HEK293 (cell line): Measurements from ENCODE around the gene RNU11.

Experiments
- AEBP2 ChIP-seq: fragments of 450-650 bp; formaldehyde crosslinking; IDR thresholded peaks from 2 replicates; pipeline ENCODE4 v1.5.1; 2016; ENCODE audit warnings: missing biosample characterization, missing genetic modification characterization, borderline replicate concordance
- HIC1 ChIP-seq: fragments of 450-650 bp; formaldehyde crosslinking; IDR thresholded peaks from 2 replicates; pipeline ENCODE4 v1.5.1; 2016; ENCODE audit warnings: missing biosample characterization, missing genetic modification characterization
- KLF10 ChIP-seq: fragments of 450-650 bp; IDR thresholded peaks from 2 replicates; pipeline ENCODE4 v1.5.1; 2018; ENCODE audit warnings: missing biosample characterization, mild to moderate bottlenecking, missing genetic modification characterization
- KLF8 ChIP-seq: fragments of 450-650 bp; formaldehyde crosslinking; IDR thresholded peaks from 2 replicates; pipeline ENCODE4 v1.5.1; 2016; ENCODE audit warnings: missing biosample characterization, missing genetic modification characterization
- MEIS1 ChIP-seq: sonication (generic); formaldehyde crosslinking; IDR thresholded peaks from 2 replicates; pipeline ENCODE4 v1.8.1; 2022; ENCODE audit warnings: missing genetic modification reagents, mild to moderate bottlenecking, borderline replicate concordance
- OVOL3 ChIP-seq: fragments of 450-650 bp; formaldehyde crosslinking; IDR thresholded peaks from 2 replicates; pipeline ENCODE4 v1.5.1; 2016; ENCODE audit warnings: missing biosample characterization, missing genetic modification characterization
- SALL2 ChIP-seq: fragments of 450-650 bp; formaldehyde crosslinking; IDR thresholded peaks from 2 replicates; pipeline ENCODE4 v1.5.0; 2017; ENCODE audit warnings: missing biosample characterization, mild to moderate bottlenecking, missing genetic modification characterization, borderline replicate concordance
- ZBTB1 ChIP-seq: fragments of 450-650 bp; formaldehyde crosslinking; IDR thresholded peaks from 2 replicates; pipeline ENCODE4 v1.5.1; 2016; ENCODE audit warnings: missing biosample characterization, missing genetic modification characterization
- ZBTB21 ChIP-seq: fragments of 450-650 bp; formaldehyde crosslinking; IDR thresholded peaks from 2 replicates; pipeline ENCODE4 v1.5.1; 2017; ENCODE audit warnings: missing biosample characterization, missing genetic modification characterization
- ZBTB48 ChIP-seq: fragments of 450-650 bp; formaldehyde crosslinking; IDR thresholded peaks from 2 replicates; pipeline ENCODE4 v1.5.1; 2016; ENCODE audit warnings: missing biosample characterization, missing genetic modification characterization
- ZBTB8A ChIP-seq: fragments of 450-650 bp; formaldehyde crosslinking; IDR thresholded peaks from 2 replicates; pipeline ENCODE4 v1.5.1; 2016; ENCODE audit warnings: missing biosample characterization, missing genetic modification characterization
- ZEB2 ChIP-seq: fragments of 450-650 bp; formaldehyde crosslinking; IDR thresholded peaks from 2 replicates; pipeline ENCODE4 v1.5.1; 2016; ENCODE audit warnings: missing biosample characterization, missing genetic modification characterization
- ZFHX2 ChIP-seq: fragments of 450-650 bp; formaldehyde crosslinking; conservative IDR thresholded peaks from 2 replicates; pipeline ENCODE4 v1.5.1; 2016; ENCODE audit warnings: missing biosample characterization, missing genetic modification characterization
- ZFP37 ChIP-seq: fragments of 450-650 bp; formaldehyde crosslinking; IDR thresholded peaks from 2 replicates; pipeline ENCODE4 v1.5.1; 2016; ENCODE audit warnings: missing biosample characterization, missing genetic modification characterization
- ZNF146 ChIP-seq: fragments of 450-650 bp; formaldehyde crosslinking; IDR thresholded peaks from 2 replicates; pipeline ENCODE4 v1.5.1; 2016; ENCODE audit warnings: missing biosample characterization, missing genetic modification characterization
- ZNF174 ChIP-seq: fragments of 450-650 bp; formaldehyde crosslinking; IDR thresholded peaks from 2 replicates; pipeline ENCODE4 v1.5.0; 2017; ENCODE audit warnings: missing biosample characterization, mild to moderate bottlenecking, missing genetic modification characterization
- ZNF266 ChIP-seq: fragments of 450-650 bp; formaldehyde crosslinking; IDR thresholded peaks from 2 replicates; pipeline ENCODE4 v1.5.1; 2016; ENCODE audit warnings: missing biosample characterization, missing genetic modification characterization, low read depth
- ZNF274 ChIP-seq, 2 experiments: fragments of 200-500 bp in 1 of 2; fragments of 450-650 bp in 1 of 2; sonication (Bioruptor generic) in 1 of 2; formaldehyde crosslinking in 1 of 2; IDR thresholded peaks; 2 replicates each; pipeline versions ENCODE4 v1.5.1 to v1.6.1; 2014 to 2016; ENCODE audit warnings: borderline replicate concordance in 1 of 2, inconsistent platforms in 1 of 2, low read length in 1 of 2, missing biosample characterization in 1 of 2, missing genetic modification characterization in 1 of 2
- ZNF416 ChIP-seq: fragments of 450-650 bp; formaldehyde crosslinking; IDR thresholded peaks from 2 replicates; pipeline ENCODE4 v1.5.1; 2016; ENCODE audit warnings: missing biosample characterization, missing genetic modification characterization
- ZNF521 ChIP-seq: fragments of 450-650 bp; formaldehyde crosslinking; IDR thresholded peaks from 2 replicates; pipeline ENCODE4 v1.5.1; 2017; ENCODE audit warnings: missing biosample characterization, mild to moderate bottlenecking, missing genetic modification characterization
- ZNF529 ChIP-seq: fragments of 450-650 bp; formaldehyde crosslinking; IDR thresholded peaks from 2 replicates; pipeline ENCODE4 v1.5.1; 2017; ENCODE audit warnings: missing genetic modification characterization, missing biosample characterization; ENCODE audit not compliant: insufficient replicate concordance
- ZNF580 ChIP-seq: fragments of 450-650 bp; formaldehyde crosslinking; IDR thresholded peaks from 2 replicates; pipeline ENCODE4 v1.5.1; 2016; ENCODE audit warnings: missing biosample characterization, missing genetic modification characterization
- ZNF658 ChIP-seq: fragments of 450-650 bp; formaldehyde crosslinking; IDR thresholded peaks from 2 replicates; pipeline ENCODE4; 2016; ENCODE audit warnings: missing biosample characterization, missing genetic modification characterization
- ZNF830 ChIP-seq: fragments of 450-650 bp; IDR thresholded peaks from 2 replicates; pipeline ENCODE4 v1.5.0; 2018; ENCODE audit warnings: missing biosample characterization, missing genetic modification characterization, low read depth, mild to moderate bottlenecking, moderate library complexity
- ZSCAN23 ChIP-seq: fragments of 450-650 bp; formaldehyde crosslinking; IDR thresholded peaks from 2 replicates; pipeline ENCODE4 v1.5.1; 2016; ENCODE audit warnings: missing biosample characterization, missing genetic modification characterization
- TF ChIP-seq, protein P1 (sequence below): fragments of 450-650 bp; formaldehyde crosslinking; optimal IDR thresholded peaks from 2 replicates; pipeline ENCODE3; 2016; ENCODE audit warnings: missing biosample characterization, mild to moderate bottlenecking, missing genetic modification characterization
- TF ChIP-seq, protein P2 (sequence below): fragments of 450-650 bp; formaldehyde crosslinking; IDR thresholded peaks from 2 replicates; pipeline ENCODE4 v1.5.1; 2016; ENCODE audit warnings: missing biosample characterization, missing genetic modification characterization
- TF ChIP-seq, protein P3 (sequence below): fragments of 450-650 bp; formaldehyde crosslinking; IDR thresholded peaks from 2 replicates; pipeline ENCODE4 v1.5.1; 2016; ENCODE audit warnings: missing biosample characterization, missing genetic modification characterization

The RNU11 gene

GRCh38 chr1:28602536-28603439, 45.6 kb upstream of the RNU11 start (continued):
- TF ChIP-seq, protein P1, sequence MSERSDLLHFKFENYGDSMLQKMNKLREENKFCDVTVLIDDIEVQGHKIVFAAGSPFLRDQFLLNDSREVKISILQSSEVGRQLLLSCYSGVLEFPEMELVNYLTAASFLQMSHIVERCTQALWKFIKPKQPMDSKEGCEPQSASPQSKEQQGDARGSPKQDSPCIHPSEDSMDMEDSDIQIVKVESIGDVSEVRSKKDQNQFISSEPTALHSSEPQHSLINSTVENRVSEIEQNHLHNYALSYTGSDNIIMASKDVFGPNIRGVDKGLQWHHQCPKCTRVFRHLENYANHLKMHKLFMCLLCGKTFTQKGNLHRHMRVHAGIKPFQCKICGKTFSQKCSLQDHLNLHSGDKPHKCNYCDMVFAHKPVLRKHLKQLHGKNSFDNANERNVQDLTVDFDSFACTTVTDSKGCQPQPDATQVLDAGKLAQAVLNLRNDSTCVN (tag by site-specific recombination) = no peak
- TF ChIP-seq ZBTB1 (tag by site-specific recombination) = no peak
- no peak for TF ChIP-seq ZNF274 (IDR thresholded peaks at IDR 0.05; ENCODE audit: low read length)
- no peak for TF ChIP-seq ZNF274 (tag by site-specific recombination; IDR thresholded peaks at IDR 0.05; ENCODE audit: borderline replicate concordance)
- TF ChIP-seq KLF8 = peak; percentile 32; the same call in 1 of the 2 replicates
- TF ChIP-seq HIC1 (tag by site-specific recombination) = no peak
- no peak for TF ChIP-seq ZNF416
- TF ChIP-seq ZBTB8A = peak; percentile 32; the same call in 1 of the 2 replicates
- TF ChIP-seq ZNF830 (tag by site-specific recombination) = no peak
- TF ChIP-seq, protein P2, sequence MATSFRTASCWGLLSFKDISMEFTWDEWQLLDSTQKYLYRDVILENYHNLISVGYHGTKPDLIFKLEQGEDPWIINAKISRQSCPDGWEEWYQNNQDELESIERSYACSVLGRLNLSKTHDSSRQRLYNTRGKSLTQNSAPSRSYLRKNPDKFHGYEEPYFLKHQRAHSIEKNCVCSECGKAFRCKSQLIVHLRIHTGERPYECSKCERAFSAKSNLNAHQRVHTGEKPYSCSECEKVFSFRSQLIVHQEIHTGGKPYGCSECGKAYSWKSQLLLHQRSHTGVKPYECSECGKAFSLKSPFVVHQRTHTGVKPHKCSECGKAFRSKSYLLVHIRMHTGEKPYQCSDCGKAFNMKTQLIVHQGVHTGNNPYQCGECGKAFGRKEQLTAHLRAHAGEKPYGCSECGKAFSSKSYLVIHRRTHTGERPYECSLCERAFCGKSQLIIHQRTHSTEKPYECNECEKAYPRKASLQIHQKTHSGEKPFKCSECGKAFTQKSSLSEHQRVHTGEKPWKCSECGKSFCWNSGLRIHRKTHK (tag by site-specific recombination) = no peak
- no peak for TF ChIP-seq MEIS1 (CRISPR knock-in tag)
- TF ChIP-seq ZNF658 (tag by site-specific recombination) = no peak
- TF ChIP-seq, protein P3, sequence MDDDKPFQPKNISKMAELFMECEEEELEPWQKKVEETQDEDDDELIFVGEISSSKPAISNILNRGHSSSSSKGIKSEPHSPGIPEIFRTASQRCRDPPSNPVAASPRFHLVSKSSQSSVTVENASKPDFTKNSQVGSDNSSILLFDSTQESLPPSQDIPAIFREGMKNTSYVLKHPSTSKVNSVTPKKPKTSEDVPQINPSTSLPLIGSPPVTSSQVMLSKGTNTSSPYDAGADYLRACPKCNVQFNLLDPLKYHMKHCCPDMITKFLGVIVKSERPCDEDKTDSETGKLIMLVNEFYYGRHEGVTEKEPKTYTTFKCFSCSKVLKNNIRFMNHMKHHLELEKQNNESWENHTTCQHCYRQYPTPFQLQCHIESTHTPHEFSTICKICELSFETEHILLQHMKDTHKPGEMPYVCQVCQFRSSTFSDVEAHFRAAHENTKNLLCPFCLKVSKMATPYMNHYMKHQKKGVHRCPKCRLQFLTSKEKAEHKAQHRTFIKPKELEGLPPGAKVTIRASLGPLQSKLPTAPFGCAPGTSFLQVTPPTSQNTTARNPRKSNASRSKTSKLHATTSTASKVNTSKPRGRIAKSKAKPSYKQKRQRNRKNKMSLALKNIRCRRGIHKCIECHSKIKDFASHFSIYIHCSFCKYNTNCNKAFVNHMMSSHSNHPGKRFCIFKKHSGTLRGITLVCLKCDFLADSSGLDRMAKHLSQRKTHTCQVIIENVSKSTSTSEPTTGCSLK = no peak
- TF ChIP-seq OVOL3 = no peak
- peak; percentile 27; the same call in 1 of the 2 replicates for TF ChIP-seq ZBTB21 (tag by site-specific recombination)
- no peak for TF ChIP-seq ZFP37 (tag by site-specific recombination)
- TF ChIP-seq AEBP2 (tag by site-specific recombination) = no peak
- no peak for TF ChIP-seq SALL2
- TF ChIP-seq ZNF146 (tag by site-specific recombination) = no peak
- no peak for TF ChIP-seq ZNF174 (tag by site-specific recombination)
- TF ChIP-seq ZNF529 (tag by site-specific recombination) = no peak
- peak; percentile 42; the same call in 1 of the 2 replicates for TF ChIP-seq ZNF580 (tag by site-specific recombination)
- TF ChIP-seq ZBTB48 (tag by site-specific recombination) = no peak
- no peak for TF ChIP-seq ZSCAN23 (tag by site-specific recombination)
- TF ChIP-seq ZFHX2 (tag by site-specific recombination) = no peak
- peak; percentile 59 for TF ChIP-seq ZEB2 (tag by site-specific recombination)
- TF ChIP-seq KLF10 (tag by site-specific recombination) = no peak
- no peak for TF ChIP-seq ZNF266
- TF ChIP-seq ZNF521 = no peak
